Loucy (cell line): ENCODE data around the gene DNAJC22.

Source experiments
- CTCF ChIP-seq: fragments of 200-600 bp; sonication (generic); conservative IDR thresholded peaks from 2 replicates; pipeline ENCODE4 v1.5.1; 2014; ENCODE audit warnings: mild to moderate bottlenecking, antibody characterized with exemption, low read length
- EZH2phosphoT487 ChIP-seq: fragments of 200-600 bp; IDR thresholded peaks from 2 replicates; pipeline ENCODE4 v1.6.1; 2018; ENCODE audit warnings: antibody characterized with exemption, mild to moderate bottlenecking, moderate library complexity, borderline replicate concordance

- TF ChIP-seq CTCF (no peak), EZH2phosphoT487 (no peak)
Observed at GRCh38 chr12:49322367-49322707, 24.4 kb upstream of the DNAJC22 start.
